ENCODE results near the gene HCRTR1. TPM values are rescaled to one million over a fixed set of nuclear protein-coding genes. Genes with fewer than 3 reads are reported as not detected.

HCRTR1 gene
- not detected for total RNA-seq

GRCh38 chr1:31617218-31617915, at the start of gene HCRTR1:
TSS of gene HCRTR1 (plus strand) at chr1:31617689. CDS start at chr1:31619193, 1,504 bp downstream.
- Histone ChIP-seq H3K4me1 (peaks cover 13% of the 10 kb centered on the region), H3K27ac (no peak within 1 kb of the TSS), H3K4me3 (peak within 1 kb of the TSS; percentile 56), H3K9me3 (no peaks in the 10 kb centered on the region), H3K36me3 (no peaks in the 10 kb centered on the region), H3K27me3 (peaks cover 33% of the 10 kb centered on the region)
- no peak for TF ChIP-seq CTCF (IDR thresholded peaks at IDR 0.05)
- no peak for TF ChIP-seq POLR2AphosphoS5 (IDR thresholded peaks at IDR 0.05)
- no peak for TF ChIP-seq EP300 (IDR thresholded peaks at IDR 0.05)
- no peak for TF ChIP-seq POLR2A (IDR thresholded peaks at IDR 0.05)
- WGBS, result 28% methylated on average over 15 of the region's 48 CpGs
- DNase-seq (ENCODE audit: low spot score in 2 of 2), result peak in 1 of 2 donors; percentile 70

- no peak for TF ChIP-seq EP300 (IDR thresholded peaks at IDR 0.05)
- no peak for TF ChIP-seq CTCF (IDR thresholded peaks at IDR 0.05)
- TF ChIP-seq POLR2AphosphoS5 (IDR thresholded peaks at IDR 0.05), result no peak
- H3K27ac ChIP-seq, result no peak overlapping the region
- H3K9me3 ChIP-seq, result no peaks in the 10 kb centered on the region
- H3K36me3 ChIP-seq, result no peaks in the 10 kb centered on the region
- no peak overlapping the region for H3K4me3 ChIP-seq
- no peaks in the 10 kb centered on the region for H3K27me3 ChIP-seq
- peaks cover 13% of the 10 kb centered on the region for H3K4me1 ChIP-seq
- 68% methylated on average over 10 of the region's 10 CpGs for WGBS
- peak in 1 of 2 donors; percentile 61 for DNase-seq (ENCODE audit: low spot score in 2 of 2)
These were observed 49.4 kb upstream of the HCRTR1 start for GRCh38 chr1:31567956-31568570.

- Histone ChIP-seq H3K27ac (no peak overlapping the region), H3K4me3 (no peak overlapping the region), H3K4me1 (peaks cover 23% of the 10 kb centered on the region), H3K9me3 (no peaks in the 10 kb centered on the region), H3K36me3 (no peaks in the 10 kb centered on the region), H3K27me3 (no peaks in the 10 kb centered on the region)
- TF ChIP-seq EP300 (IDR thresholded peaks at IDR 0.05) (no peak), POLR2AphosphoS5 (IDR thresholded peaks at IDR 0.05) (no peak), POLR2A (IDR thresholded peaks at IDR 0.05) (no peak), CTCF (IDR thresholded peaks at IDR 0.05) (no peak)
- peak in 1 of 2 donors; percentile 60 for DNase-seq (ENCODE audit: low spot score in 2 of 2)
- WGBS, result 81% methylated on average over 8 of the region's 11 CpGs
These were observed 48.4 kb upstream of the HCRTR1 start for GRCh38 chr1:31568895-31569595.

GRCh38 chr1:31569596-31570173, 47.8 kb upstream of the HCRTR1 start:
- peaks cover 26% of the 10 kb centered on the region for H3K4me1 ChIP-seq
- TF ChIP-seq POLR2A (IDR thresholded peaks at IDR 0.05), result no peak
- no peak for TF ChIP-seq CTCF (IDR thresholded peaks at IDR 0.05)
- no peak for TF ChIP-seq EP300 (IDR thresholded peaks at IDR 0.05)
- TF ChIP-seq POLR2AphosphoS5 (IDR thresholded peaks at IDR 0.05), result no peak
- no peak overlapping the region for H3K4me3 ChIP-seq
- 85% methylated on average over 13 of the region's 13 CpGs for WGBS
- peak in 1 of 2 donors; percentile 29 for DNase-seq (ENCODE audit: low spot score in 2 of 2)
- no peaks in the 10 kb centered on the region for H3K27me3 ChIP-seq
- H3K36me3 ChIP-seq, result no peaks in the 10 kb centered on the region
- H3K9me3 ChIP-seq, result no peaks in the 10 kb centered on the region
- H3K27ac ChIP-seq, result no peak overlapping the region
